HG02970 (cell line): ENCODE results near the gene COX19.

Experiments
- ATAC-seq: cut with Tn5 transposase; IDR thresholded peaks from one replicate; pipeline ENCODE4 v1.9.1; 2021; ENCODE audit warnings: mild to moderate bottlenecking, moderate library complexity, moderate number of reproducible peaks; ENCODE audit not compliant: unreplicated experiment, low FRiP score

The COX19 gene

GRCh38 chr7:992709-993607 is 17.6 kb upstream of the COX19 start:
- no peak for ATAC-seq

- no peak for ATAC-seq
Measured at GRCh38 chr7:991729-992656, 16.6 kb upstream of the COX19 start.

DNA sequence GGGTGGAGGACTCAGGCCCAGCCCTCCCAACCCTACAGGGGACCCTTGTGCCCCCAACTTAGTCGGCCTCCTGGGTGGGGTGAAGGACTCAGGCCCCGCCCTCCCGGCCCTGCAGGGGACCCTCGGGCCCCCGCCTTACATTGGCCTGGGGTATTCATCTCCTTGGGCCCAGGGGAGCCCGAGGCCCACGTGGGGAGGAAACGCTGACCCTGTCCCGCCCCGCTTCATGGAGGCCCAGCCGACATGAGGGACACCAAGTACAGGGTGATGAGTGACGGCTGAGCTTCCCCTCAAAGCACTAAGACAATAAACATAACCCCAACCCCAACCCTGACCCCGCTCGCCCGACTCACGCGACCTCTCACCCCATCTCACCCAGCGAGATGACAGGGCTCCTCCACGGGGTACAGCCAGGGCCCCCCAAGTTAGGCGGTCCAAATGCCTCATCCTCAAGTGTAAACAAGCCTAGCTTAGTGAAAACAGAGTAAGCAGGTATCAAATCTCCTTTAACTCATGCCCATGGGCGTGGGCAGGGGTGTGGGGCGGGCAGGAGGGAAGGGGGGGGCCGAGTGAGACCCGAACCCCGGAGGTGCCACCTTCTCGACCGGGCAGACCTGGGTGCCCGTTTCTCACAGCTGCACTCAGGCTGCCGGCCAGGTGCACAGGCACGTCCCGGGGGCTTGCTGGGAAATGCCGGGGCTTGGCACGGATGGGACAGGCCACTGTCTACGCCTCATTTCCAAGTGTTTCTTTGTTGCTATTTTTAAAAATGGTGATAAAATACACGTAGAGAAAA is 15.8 kb upstream of the COX19 start:
- no peak for ATAC-seq

GRCh38 chr7:990352-990932 is 15.1 kb upstream of the COX19 start:
- no peak for ATAC-seq

GRCh38 chr7:988963-989529 is 13.7 kb upstream of the COX19 start:
- no peak for ATAC-seq

GRCh38 chr7:988426-988911 is 13.1 kb upstream of the COX19 start:
- ATAC-seq, result no peak

DNA sequence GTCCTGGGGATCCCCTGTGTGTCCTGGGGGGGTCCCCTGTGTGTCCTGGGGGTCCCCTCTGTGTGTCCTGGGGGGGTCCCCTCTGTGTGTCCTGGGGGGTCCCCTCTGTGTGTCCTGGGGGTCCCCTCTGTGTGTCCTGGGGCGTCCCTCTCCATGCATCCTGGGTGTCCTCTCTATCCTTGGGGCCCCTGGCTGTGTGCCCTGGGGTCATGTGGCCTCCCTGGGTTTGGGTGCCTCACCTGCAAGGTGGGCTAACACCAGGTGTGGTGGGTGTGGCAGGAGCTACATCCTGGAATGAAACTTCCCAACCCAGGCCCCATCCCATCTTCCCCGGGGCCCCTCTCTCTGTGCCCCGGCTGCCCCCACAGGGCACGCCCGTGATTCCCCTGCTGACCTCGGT is 12.6 kb upstream of the COX19 start:
- no peak for ATAC-seq

DNA sequence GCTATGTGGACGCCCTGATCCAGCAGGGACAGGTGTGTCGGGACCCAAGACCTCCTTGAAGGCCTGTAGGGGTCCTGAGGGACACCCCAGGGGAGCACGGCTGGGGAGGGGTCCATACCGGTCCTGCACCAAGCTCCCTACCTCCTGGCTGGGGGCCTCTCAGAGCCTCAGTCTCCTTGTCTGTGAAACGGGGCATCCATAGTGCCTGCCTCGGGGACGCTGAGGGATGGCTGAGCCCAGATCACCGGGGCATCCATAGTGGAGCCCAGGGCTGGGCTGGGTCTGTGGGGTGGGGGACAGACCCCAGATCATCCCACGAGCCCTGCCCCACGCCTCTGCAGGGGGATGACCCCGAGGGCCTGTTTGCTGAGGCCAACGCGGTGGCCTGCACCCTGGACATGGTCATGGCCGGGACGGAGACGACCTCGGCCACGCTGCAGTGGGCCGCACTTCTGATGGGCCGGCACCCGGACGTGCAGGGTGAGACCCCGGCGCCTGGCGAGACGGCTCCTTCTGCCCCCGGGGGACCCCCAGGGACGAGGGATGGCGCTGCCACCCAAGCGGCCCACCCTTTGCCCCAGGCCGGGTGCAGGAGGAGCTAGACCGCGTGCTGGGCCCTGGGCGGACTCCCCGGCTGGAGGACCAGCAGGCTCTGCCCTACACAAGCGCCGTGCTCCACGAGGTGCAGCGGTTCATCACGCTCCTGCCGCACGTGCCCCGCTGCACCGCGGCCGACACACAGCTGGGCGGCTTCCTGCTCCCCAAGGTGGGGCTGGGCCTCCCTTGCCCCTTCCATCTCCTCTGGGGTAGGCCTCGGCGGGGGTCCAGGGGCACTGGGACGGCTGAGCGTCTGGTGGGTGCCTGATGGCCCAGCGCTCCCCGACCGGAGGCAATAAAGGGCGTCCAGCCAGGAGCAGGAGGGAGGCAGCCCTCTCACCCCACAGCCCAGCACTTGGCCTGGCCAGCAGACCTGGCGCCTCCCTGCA is 11.7 kb upstream of the COX19 start:
- ATAC-seq, result no peak

GRCh38 chr7:985915-986741 is 10.8 kb upstream of the COX19 start:
- no peak for ATAC-seq

GRCh38 chr7:985127-985416 is 9.7 kb upstream of the COX19 start:
- ATAC-seq, result no peak

- ATAC-seq, result no peak
Measured at GRCh38 chr7:984361-985126, 9.2 kb upstream of the COX19 start.

- ATAC-seq, result no peak
Measured at GRCh38 chr7:983616-984071, 8.3 kb upstream of the COX19 start.

DNA sequence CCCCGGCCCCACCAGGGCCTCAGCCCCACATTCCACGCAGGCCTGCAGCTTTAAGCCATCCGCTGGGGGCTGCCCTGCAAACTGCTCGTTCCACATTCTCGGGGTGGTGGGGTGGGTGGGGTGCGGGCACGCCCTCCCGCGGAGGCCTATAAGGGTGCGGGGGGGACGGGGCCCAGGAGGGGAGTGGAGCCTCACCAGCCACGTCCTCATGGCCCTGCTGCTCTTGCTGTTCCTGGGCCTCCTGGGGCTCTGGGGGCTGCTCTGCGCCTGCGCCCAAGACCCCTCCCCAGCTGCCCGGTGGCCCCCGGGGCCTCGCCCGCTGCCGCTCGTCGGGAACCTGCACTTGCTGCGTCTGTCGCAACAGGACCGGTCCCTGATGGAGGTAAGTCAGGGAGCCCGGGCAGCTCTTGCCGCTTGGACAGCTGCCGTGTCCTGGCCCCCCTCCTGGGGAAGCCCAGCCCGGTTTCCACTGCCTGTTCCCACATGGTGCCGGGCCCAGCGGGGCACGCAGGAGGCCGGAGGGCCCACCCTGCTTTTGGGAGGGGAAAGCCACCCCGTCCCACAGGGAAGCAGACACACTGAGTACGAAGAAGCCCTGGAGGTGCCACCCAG is 7.8 kb upstream of the COX19 start, which contains the start of gene CYP2W1:
TSS of gene CYP2W1 (plus strand) at position 178 of the 612 bp plus-strand sequence. CDS start at position 209, 31 bp downstream.
- no peak for ATAC-seq

DNA sequence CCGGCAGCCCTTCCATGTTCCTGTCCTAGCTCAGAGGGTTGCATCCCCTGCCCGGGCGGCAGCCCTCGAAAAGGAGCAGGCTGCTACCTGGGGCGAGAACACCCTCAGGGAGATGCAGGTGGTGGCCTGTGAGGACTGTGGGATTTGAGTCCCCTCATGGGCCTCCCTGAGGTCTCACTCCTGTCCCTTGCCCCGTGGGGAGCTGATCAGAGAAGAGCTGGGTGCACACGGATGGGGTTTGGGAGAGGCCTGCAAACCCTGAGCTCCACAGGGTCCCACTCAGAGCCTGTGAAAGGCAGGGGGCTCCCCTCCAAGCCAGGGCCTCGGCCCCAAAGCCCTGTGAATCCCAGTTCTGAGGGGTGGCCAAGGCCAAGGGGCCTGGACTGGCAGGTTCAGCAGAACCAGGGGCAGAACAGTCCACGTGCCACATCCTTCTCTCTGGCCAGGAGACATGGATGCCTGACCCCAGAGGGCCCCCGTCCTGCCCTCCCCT is 7.2 kb upstream of the COX19 start:
- ATAC-seq, result no peak

- no peak for ATAC-seq
Measured at GRCh38 chr7:981793-982510, 6.6 kb upstream of the COX19 start.
